Liver (tissue), 9 donors: ENCODE data around the gene SEPTIN1. TPM values are rescaled to one million over a fixed set of nuclear protein-coding genes. Genes with fewer than 3 reads are reported as not detected.
"Not testable (repeated sequence)": the region's sequence is repeated elsewhere in the genome, so short reads cannot be mapped to it uniquely, and the experiment has no call there.

Experiments used
- DNase-seq: peaks from one replicate; pipeline ENCODE4 v3.0.0-alpha.2; 2017; ENCODE audit warnings: low spot score
- H3K27ac ChIP-seq, 2 donors: one replicate each; pipeline ENCODE4 v1.7.0; 2013; ENCODE audit warnings: inconsistent platforms in 2 of 2, low read length in 2 of 2, control low read depth in 1 of 2, low read depth in 1 of 2, mild to moderate bottlenecking in 1 of 2
- H3K27me3 ChIP-seq, 4 donors: one replicate each; pipeline versions ENCODE4 v1.6.1 to v1.7.0; 2013; ENCODE audit warnings: low read length in 3 of 4, inconsistent platforms in 1 of 4, mild to moderate bottlenecking in 1 of 4, moderate library complexity in 1 of 4; ENCODE audit not compliant: control insufficient read depth in 4 of 4, insufficient read depth in 4 of 4
- H3K36me3 ChIP-seq, 4 donors: one replicate each; pipeline versions ENCODE4 v1.6.1 to v1.7.0; 2013; ENCODE audit warnings: low read length in 3 of 4, mild to moderate bottlenecking in 3 of 4, low read depth in 1 of 4, moderate library complexity in 1 of 4; ENCODE audit not compliant: control insufficient read depth in 4 of 4, insufficient read depth in 3 of 4
- H3K4me1 ChIP-seq, 4 donors: one replicate each; pipeline versions ENCODE4 v1.6.1 to v1.7.0; 2013; ENCODE audit warnings: low read length in 3 of 4, mild to moderate bottlenecking in 3 of 4, moderate library complexity in 1 of 4; ENCODE audit not compliant: control insufficient read depth in 4 of 4, insufficient read depth in 4 of 4
- H3K4me3 ChIP-seq, 3 donors: one replicate each; pipeline versions ENCODE4 v1.6.1 to v1.7.0; 2013; ENCODE audit warnings: low read length in 3 of 3, control low read depth in 1 of 3, low read depth in 1 of 3, mild to moderate bottlenecking in 1 of 3
- H3K9ac ChIP-seq, 2 donors: one replicate each; pipeline ENCODE4 v1.7.0; 2013; ENCODE audit warnings: low read length in 2 of 2, mild to moderate bottlenecking in 2 of 2, moderate library complexity in 2 of 2, control low read depth in 1 of 2, low read depth in 1 of 2
- H3K9me3 ChIP-seq, 4 donors: one replicate each; pipeline versions ENCODE4 v1.6.1 to v1.7.0; 2013; ENCODE audit warnings: low read length in 3 of 4; ENCODE audit not compliant: control insufficient read depth in 4 of 4
- FOXA1 ChIP-seq: IDR thresholded peaks from 2 replicates; pipeline ENCODE4 v1.6.1; 2016; ENCODE audit warnings: antibody characterized with exemption
- GABPA ChIP-seq, 2 donors: IDR thresholded peaks in 1 of 2; conservative IDR thresholded peaks in 1 of 2; 2 replicates each; pipeline ENCODE4 v1.6.1; 2016; ENCODE audit warnings: antibody characterized with exemption in 2 of 2, mild to moderate bottlenecking in 1 of 2, moderate library complexity in 1 of 2
- HNF4A ChIP-seq, 2 donors: conservative IDR thresholded peaks; 2 replicates each; pipeline ENCODE4 v1.6.1; 2016; ENCODE audit warnings: antibody characterized with exemption in 2 of 2, mild to moderate bottlenecking in 2 of 2
- HNF4G ChIP-seq: IDR thresholded peaks from 2 replicates; pipeline ENCODE4 v1.6.1; 2016; ENCODE audit warnings: antibody characterized with exemption
- JUND ChIP-seq, 2 donors: IDR thresholded peaks; 2 replicates each; pipeline ENCODE4 v1.6.1; 2016; ENCODE audit warnings: antibody characterized with exemption in 2 of 2
- MAX ChIP-seq: IDR thresholded peaks from 2 replicates; pipeline ENCODE4 v1.6.1; 2016; ENCODE audit warnings: antibody characterized with exemption
- NR2F2 ChIP-seq: IDR thresholded peaks from 2 replicates; pipeline ENCODE4 v1.6.1; 2016; ENCODE audit warnings: antibody characterized with exemption
- RAD21 ChIP-seq, 2 donors: IDR thresholded peaks; 2 replicates each; pipeline ENCODE4 v1.6.1; 2016; ENCODE audit warnings: antibody characterized with exemption in 2 of 2, mild to moderate bottlenecking in 2 of 2
- RXRA ChIP-seq, 2 donors: IDR thresholded peaks; 2 replicates each; pipeline ENCODE4 v1.6.1; 2017 to 2018; ENCODE audit warnings: antibody characterized with exemption in 2 of 2, mild to moderate bottlenecking in 1 of 2
- SP1 ChIP-seq: IDR thresholded peaks from 2 replicates; pipeline ENCODE4 v1.6.1; 2018; ENCODE audit warnings: antibody characterized with exemption, mild to moderate bottlenecking
- TAF1 ChIP-seq: conservative IDR thresholded peaks from 2 replicates; pipeline ENCODE4 v1.6.1; 2016; ENCODE audit warnings: antibody characterized with exemption, mild to moderate bottlenecking
- WGBS: extraction: QIAGEN DNeasy Blood & Tissue Kit; methylation state at CpG from one replicate; pipeline ENCODE4 v1.1.7; 2013; 5-methylcytosine and 5-hydroxymethylcytosine counted together
- polyA plus RNA-seq, 2 donors: library from polyadenylated mRNA; stranded (reverse) in 1 of 2; unstranded in 1 of 2; fragments of 200-250 nt in 1 of 2; fragments of >200 nt in 1 of 2; fragmentation: Nextera tagmentation in 1 of 2; extraction: Ambion mirVana in 1 of 2; gene quantifications; one replicate each; pipeline versions ENCODE4 v1.2.1 to v1.2.3, GENCODE V29; 2013 to 2015
- total RNA-seq, 2 donors: library from RNA; depleted of rRNA; stranded (reverse); fragments of >200 nt; gene quantifications; one replicate each; pipeline ENCODE4 v1.2.3, GENCODE V29; 2014
- TF ChIP-seq, protein P1 (sequence below): IDR thresholded peaks from 2 replicates; pipeline ENCODE4 v1.6.1; 2016; ENCODE audit warnings: antibody characterized with exemption
- TF ChIP-seq, protein P2 (sequence below): IDR thresholded peaks from 2 replicates; pipeline ENCODE4 v1.6.1; 2016; ENCODE audit warnings: antibody characterized with exemption, mild to moderate bottlenecking
- TF ChIP-seq, protein P3 (sequence below): IDR thresholded peaks from 2 replicates; pipeline ENCODE4 v1.6.1; 2016; ENCODE audit warnings: antibody characterized with exemption
- TF ChIP-seq, protein P4 (sequence below): fragments of 150-350 bp; IDR thresholded peaks from 2 replicates; pipeline ENCODE4 v1.5.1; 2017; ENCODE audit warnings: improper control_type of control experiment, low read depth, low read length; ENCODE audit not compliant: missing input control
- donor health status: healthy.
- donor health status: healthy.
- donor health status: healthy.
- donor health status: healthy.
- donor health status: healthy.

Gene SEPTIN1
- total and polyA plus RNA-seq, 4 donors: 0.42 to 2.8 (median 1.2) TPM

DNA sequence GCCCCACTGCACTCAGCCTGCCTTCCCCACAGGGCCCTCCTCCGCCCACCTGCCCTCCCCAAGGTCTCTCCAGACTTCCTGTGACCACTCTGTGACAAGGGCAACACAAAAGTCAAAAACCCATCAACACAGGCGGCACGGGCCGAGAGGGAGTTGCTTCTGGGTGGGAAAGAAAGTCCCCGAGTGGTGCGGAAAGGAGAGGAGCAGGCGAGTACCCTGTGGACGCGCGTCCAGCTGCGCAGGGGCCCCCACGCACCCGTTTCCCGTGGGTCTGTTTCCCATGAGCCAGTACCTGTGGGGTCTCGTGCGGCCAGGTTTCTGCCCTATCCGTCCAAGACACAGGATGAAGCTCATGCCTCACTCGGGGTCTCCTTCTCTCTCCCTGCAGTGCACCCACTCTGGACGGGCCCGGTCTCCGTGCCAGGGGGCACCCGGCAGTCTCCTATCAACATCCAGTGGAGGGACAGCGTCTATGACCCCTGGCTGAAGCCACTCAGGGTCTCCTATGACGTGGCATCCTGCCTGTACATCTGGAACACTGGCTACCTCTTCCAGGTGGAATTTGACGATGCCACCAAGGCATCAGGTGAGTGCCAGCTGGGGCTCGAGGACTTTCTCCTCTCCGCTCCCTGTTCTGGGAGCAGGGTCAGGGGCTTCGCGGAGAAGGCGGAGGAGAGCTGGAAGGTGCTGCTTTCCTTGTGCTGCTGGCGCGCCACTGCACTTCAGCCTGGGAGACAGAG is 39.4 kb downstream of the SEPTIN1 start:
- TF ChIP-seq NR2F2: no peak
- no peak for TF ChIP-seq MAX
- TF ChIP-seq HNF4G: no peak
- TF ChIP-seq, protein P1, sequence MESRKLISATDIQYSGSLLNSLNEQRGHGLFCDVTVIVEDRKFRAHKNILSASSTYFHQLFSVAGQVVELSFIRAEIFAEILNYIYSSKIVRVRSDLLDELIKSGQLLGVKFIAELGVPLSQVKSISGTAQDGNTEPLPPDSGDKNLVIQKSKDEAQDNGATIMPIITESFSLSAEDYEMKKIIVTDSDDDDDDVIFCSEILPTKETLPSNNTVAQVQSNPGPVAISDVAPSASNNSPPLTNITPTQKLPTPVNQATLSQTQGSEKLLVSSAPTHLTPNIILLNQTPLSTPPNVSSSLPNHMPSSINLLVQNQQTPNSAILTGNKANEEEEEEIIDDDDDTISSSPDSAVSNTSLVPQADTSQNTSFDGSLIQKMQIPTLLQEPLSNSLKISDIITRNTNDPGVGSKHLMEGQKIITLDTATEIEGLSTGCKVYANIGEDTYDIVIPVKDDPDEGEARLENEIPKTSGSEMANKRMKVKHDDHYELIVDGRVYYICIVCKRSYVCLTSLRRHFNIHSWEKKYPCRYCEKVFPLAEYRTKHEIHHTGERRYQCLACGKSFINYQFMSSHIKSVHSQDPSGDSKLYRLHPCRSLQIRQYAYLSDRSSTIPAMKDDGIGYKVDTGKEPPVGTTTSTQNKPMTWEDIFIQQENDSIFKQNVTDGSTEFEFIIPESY: no peak
- no peak for TF ChIP-seq RAD21 (IDR thresholded peaks at IDR 0.05)
- no peak for TF ChIP-seq GABPA (IDR thresholded peaks at IDR 0.05 in 1 of 2, conservative IDR thresholded peaks at IDR 0.05 in 1 of 2)
- TF ChIP-seq JUND (IDR thresholded peaks at IDR 0.05): no peak
- no peak for TF ChIP-seq SP1
- TF ChIP-seq RXRA (IDR thresholded peaks at IDR 0.05): no peak
- TF ChIP-seq, protein P2, sequence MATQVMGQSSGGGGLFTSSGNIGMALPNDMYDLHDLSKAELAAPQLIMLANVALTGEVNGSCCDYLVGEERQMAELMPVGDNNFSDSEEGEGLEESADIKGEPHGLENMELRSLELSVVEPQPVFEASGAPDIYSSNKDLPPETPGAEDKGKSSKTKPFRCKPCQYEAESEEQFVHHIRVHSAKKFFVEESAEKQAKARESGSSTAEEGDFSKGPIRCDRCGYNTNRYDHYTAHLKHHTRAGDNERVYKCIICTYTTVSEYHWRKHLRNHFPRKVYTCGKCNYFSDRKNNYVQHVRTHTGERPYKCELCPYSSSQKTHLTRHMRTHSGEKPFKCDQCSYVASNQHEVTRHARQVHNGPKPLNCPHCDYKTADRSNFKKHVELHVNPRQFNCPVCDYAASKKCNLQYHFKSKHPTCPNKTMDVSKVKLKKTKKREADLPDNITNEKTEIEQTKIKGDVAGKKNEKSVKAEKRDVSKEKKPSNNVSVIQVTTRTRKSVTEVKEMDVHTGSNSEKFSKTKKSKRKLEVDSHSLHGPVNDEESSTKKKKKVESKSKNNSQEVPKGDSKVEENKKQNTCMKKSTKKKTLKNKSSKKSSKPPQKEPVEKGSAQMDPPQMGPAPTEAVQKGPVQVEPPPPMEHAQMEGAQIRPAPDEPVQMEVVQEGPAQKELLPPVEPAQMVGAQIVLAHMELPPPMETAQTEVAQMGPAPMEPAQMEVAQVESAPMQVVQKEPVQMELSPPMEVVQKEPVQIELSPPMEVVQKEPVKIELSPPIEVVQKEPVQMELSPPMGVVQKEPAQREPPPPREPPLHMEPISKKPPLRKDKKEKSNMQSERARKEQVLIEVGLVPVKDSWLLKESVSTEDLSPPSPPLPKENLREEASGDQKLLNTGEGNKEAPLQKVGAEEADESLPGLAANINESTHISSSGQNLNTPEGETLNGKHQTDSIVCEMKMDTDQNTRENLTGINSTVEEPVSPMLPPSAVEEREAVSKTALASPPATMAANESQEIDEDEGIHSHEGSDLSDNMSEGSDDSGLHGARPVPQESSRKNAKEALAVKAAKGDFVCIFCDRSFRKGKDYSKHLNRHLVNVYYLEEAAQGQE: no peak
- TF ChIP-seq HNF4A (conservative IDR thresholded peaks at IDR 0.05): no peak
- TF ChIP-seq, protein P3, sequence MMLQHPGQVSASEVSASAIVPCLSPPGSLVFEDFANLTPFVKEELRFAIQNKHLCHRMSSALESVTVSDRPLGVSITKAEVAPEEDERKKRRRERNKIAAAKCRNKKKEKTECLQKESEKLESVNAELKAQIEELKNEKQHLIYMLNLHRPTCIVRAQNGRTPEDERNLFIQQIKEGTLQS: no peak
- TF ChIP-seq TAF1: no peak
- no peak for TF ChIP-seq FOXA1
- TF ChIP-seq, protein P4, sequence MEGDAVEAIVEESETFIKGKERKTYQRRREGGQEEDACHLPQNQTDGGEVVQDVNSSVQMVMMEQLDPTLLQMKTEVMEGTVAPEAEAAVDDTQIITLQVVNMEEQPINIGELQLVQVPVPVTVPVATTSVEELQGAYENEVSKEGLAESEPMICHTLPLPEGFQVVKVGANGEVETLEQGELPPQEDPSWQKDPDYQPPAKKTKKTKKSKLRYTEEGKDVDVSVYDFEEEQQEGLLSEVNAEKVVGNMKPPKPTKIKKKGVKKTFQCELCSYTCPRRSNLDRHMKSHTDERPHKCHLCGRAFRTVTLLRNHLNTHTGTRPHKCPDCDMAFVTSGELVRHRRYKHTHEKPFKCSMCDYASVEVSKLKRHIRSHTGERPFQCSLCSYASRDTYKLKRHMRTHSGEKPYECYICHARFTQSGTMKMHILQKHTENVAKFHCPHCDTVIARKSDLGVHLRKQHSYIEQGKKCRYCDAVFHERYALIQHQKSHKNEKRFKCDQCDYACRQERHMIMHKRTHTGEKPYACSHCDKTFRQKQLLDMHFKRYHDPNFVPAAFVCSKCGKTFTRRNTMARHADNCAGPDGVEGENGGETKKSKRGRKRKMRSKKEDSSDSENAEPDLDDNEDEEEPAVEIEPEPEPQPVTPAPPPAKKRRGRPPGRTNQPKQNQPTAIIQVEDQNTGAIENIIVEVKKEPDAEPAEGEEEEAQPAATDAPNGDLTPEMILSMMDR: no peak
- 91% methylated on average over 32 of the region's 32 CpGs for WGBS
- H3K9ac ChIP-seq: no peak overlapping the region
- H3K27me3 ChIP-seq: no peaks in the 10 kb centered on the region
- no peaks in the 10 kb centered on the region for H3K9me3 ChIP-seq
- no peak overlapping the region for H3K4me3 ChIP-seq
- DNase-seq: no peak
- H3K36me3 ChIP-seq: peaks cover 4 to 14% (median 6%) of the 10 kb centered on the region in 4 donors
- H3K27ac ChIP-seq: peak overlapping the region; percentile 14 to 60
- peaks cover 11 to 28% (median 20%) of the 10 kb centered on the region in 4 donors for H3K4me1 ChIP-seq

DNA sequence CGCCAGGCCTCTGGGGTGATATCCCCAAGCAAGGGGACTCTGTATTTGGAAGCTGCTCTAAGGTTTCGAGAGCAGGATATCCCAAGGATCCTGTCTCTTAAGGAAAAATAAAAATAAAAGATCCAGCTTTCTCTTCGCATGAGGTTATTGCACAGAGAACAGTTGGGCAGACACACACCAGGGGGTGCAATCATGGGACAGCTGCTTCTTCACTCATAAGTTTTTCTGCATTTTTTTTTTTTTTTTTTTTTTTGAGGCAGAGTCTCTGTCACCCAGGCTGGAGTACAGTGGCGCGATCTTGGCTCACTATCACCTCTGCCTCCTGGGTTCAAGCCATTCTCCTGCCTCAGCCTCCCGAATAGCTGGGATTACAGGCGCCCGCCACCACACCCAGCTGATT is 40.4 kb downstream of the SEPTIN1 start:
- 89% methylated on average over 8 of the region's 8 CpGs for WGBS
- not testable (repeated sequence) for H3K36me3 ChIP-seq, H3K9me3 ChIP-seq, H3K9ac ChIP-seq, DNase-seq, H3K4me3 ChIP-seq, H3K27ac ChIP-seq, H3K27me3 ChIP-seq
- H3K4me1 ChIP-seq: peaks cover 11 to 35% (median 22%) of the 10 kb centered on the region in 4 donors
